Stimulated activated CD8-positive, alpha-beta memory T cell treated with anti-CD3 and anti-CD28 coated beads, Interleukin-12 subunit alpha, Interleukin-12 subunit beta, amount 100 ng/mL, for 1 hour (primary cell): Measurements from ENCODE around the gene FBXO8.

Experiments
- DNase-seq: peaks from one replicate; pipeline ENCODE4 v3.0.0-alpha.2; 2020; ENCODE audit warnings: low read depth

FBXO8 gene

GRCh38 chr4:174245714-174246113 is 37.8 kb downstream of the FBXO8 start:
- DNase-seq: no peak

DNA sequence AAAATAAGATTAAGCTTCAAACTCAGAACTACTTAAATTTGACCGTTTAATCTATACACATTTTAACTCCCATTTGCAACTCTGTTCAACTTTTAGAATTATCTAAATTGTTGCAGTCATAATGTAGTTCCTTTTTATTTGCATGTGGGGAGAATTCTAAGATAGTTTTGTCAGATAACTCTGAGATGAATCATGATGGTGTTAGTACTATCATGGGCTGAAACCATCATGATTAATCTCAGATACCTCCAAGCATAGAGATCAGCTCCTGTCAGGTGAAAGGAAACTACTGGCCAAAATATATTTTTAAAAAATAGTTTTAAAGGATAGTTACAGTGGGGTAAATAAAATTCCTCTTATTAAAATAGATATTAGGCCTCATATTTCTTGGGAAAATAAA is 39.0 kb downstream of the FBXO8 start:
- DNase-seq: no peak

GRCh38 chr4:174241162-174241561 is 42.3 kb downstream of the FBXO8 start:
- no peak for DNase-seq

DNA sequence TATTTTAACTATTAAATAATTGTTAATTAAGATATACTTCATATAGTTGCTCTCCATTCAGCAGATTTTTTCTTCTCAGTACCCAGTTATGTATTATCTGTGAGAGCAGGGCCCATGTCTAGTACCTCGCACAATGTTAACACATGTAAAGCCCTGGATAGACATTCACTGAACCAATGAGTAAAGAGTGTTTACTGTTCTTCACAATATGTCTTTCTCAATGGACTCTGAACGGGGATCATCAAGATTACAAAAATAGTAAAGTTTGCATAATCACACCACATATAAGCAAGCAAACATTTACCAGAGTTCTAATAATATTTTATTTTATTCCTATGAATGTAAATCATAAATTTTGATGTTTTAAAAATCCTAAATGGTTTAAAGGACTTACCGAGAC is 47.1 kb downstream of the FBXO8 start:
- no peak for DNase-seq

DNA sequence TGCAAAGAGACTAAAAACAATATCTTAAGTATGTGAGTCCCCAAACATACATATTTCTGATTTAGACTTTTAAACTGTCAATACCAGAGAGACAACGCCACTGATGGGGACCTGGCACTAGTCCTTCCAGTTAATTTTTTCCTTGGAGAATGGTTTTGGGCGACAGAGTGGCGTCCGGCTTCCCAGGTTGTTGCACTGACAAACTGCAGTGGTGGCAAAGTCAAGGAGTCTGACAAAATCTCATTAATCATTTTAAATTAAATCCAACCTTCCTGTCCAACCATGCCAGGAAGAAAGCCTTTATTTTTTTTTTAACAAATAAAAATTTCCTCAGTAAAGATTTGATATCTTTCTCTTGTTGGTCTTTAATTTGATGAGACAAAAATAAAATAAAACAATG is 52.8 kb downstream of the FBXO8 start:
- no peak for DNase-seq

- DNase-seq: no peak
Observed at GRCh38 chr4:174230148-174230547, 53.3 kb downstream of the FBXO8 start.

GRCh38 chr4:174228988-174229387 is 54.5 kb downstream of the FBXO8 start:
- no peak for DNase-seq

DNA sequence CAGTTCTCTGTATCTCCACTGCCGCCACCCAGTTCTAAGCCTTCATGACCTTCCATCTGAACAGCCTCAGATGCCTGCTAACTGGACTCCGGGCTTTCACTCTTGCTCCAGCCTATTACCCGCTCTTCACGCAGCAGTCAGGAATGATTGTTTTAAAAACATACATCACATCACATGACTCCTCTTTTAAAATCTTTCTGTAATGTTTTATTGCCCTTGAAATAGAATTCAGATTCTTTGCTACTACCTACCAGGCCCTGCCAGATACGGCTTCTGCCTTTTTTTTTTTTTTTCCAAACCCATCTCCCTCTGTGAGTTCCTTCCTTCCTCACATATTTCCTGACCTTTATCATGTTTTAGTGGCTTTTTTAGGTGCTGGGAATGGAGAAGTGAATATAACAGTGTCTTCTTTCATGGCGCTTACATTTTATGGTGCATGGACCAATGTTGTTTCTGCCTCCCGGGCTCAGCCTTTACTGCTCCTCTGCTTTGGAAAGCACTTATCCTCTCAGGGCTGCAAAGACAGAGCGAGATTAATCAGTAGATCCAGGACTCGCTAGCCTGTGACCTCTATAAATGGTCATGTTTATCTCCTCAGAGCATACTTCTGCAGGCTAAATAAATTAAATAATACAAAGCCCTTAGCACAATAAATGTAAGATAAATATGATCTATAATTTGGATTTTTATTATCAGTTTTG is 58.0 kb downstream of the FBXO8 start:
- DNase-seq: no peak

GRCh38 chr4:174224550-174224949 is 58.9 kb downstream of the FBXO8 start:
- no peak for DNase-seq

DNA sequence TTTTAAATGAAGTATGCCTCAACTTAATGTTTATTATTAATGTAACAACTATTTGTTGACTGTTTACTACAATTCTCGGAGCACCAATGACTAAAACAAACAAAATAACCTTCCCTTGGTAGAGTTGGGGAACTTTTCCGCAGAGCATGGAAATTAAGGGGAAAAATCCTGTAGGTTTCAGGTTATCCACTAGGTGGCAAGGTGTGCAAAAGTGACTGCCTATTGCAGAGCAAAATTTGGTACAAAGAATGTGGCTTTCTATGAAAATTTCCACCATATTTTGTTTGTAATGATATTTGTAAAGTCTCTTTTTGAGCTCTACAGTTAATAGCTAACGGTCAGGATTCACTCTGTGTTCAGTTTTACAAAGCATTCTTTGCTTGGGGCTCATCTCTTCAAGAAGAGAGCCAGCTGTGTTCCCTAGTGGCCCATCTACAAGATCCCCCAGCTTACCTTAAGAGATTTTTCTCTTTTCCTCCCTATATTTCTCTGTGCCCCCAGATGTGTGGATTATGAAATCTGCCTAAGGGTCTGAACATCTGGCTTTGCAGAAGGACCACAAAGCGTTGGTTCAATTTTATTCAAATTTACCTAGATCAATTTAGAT is 61.1 kb downstream of the FBXO8 start:
- no peak for DNase-seq

DNA sequence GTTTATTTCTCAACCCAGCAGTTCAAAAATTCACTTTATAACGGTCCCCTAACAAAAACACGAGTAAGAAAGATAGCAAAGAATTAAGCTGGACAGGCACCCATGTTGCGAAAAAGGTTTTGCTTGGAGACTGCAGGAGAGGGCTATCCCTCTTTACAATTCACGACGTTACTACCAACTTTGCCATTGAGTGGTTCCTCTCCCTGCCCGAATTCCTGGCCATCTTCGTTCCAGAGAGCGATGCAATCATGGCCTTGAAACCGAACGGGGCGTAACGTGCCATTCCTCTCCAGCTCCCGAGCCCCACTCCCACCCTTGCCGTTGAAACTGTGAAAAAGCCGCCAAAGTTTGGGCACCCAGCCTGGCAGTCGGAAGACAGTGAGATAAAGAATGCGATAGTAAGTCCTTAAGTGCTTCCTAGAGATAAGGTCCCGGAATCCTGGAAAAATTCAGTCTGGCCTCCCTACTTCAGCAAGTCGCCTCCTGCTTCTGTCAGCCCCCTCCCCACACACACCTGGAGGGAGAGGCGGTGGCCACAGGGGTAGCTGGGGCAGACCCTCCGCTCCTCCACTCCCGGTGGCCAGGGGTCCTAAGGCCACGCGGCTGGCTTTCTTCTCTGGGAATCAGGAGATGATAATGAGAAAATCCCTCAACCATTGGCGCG is 65.2 kb downstream of the FBXO8 start:
- no peak for DNase-seq

GRCh38 chr4:174217273-174218126 is 66.0 kb downstream of the FBXO8 start:
- no peak for DNase-seq

DNA sequence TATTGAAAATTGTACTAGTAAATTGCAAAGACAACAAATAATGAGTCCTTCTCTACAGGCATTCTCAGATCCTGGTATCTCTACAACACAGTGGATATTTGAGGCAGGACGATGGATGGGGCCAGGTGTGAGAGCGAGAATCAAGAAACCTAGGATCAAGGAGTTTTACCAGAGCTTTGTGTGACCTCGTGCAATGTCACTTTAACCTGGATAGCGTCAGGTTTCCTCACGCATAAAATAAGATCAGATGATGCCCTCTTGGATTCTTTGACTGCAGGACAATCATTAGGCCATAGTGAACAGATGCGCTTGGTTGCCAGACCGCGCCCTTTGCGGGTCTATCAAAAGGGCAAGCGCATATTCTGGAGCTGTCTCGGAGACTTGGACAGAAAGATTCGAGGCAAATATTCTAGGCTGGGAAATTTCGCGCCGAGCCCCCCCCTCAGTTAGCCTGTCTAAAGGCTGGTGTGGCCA is 66.6 kb downstream of the FBXO8 start:
- no peak for DNase-seq

DNA sequence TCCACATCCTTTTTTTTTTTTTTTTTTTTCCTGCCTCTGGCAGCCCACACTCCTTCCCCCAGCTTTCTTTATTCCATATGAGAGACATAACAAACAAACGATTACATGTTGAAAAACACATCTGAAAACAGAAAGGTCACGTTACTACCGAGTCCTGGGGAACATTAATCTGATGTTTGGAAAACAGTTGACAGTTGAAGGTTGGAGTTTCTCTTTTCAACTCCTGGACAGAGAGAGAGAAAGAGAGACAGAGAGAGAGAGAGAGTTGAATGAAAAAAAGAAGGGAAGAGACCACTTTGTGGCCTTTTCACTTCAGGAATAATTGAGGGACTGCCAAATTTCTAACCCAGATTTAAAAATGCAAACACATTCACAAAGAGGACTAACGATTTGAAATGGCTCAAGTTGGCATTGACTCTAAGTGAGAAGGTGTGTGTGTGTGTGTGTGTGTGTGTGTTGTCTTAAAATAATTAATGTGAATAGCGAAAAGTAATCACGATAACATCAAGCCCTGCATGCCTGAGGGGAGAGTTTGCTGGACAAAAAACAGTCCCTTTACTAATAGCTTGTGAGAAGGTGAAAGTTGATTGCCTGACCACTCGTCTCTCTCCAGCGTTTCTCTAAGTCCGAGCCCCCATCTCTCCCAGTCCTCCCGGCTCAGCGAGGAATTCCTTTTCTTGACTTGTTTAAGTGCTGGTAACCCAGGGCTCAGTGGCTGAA is 67.3 kb downstream of the FBXO8 start:
- no peak for DNase-seq

DNA sequence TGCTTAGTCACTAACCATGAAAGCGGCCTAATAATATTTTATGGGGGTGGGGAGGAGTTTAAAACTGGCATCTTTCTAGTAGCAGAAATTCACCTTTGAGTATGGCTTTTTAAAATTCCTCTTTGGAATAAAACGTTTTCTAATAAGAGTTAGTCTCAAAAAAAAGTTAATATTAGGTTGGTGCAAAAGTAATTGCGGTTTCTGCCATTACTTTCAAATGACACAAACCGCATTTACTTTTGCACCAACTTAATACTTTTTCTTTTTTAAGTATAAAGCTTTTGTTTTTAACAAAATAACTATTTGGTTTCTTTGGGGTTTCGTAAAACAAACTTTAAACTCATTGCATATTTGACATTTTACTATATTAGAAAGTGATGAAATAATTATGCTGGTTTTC is 68.4 kb downstream of the FBXO8 start:
- DNase-seq: no peak

GRCh38 chr4:174214101-174214878 is 69.2 kb downstream of the FBXO8 start:
- DNase-seq: no peak

DNA sequence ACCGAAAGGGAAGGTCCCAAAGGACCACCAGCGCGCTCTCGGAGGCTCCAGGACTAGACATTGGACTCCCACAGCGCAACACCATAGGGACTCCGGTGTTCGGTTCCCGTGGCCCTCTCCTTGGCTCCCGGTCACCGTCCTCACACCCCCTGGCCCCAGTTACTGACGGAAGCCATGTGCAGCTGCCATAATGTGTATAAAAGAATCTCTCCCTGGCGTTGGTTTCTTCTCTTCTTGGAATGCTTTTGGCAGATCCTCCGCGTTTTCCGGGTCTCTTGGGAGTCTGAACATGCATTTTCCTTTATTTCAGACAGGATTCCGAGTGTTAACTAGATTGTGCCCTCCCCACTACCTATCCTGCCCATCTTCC is 69.8 kb downstream of the FBXO8 start:
- no peak for DNase-seq

- no peak for DNase-seq
Observed at GRCh38 chr4:174212061-174212460, 71.4 kb downstream of the FBXO8 start.

DNA sequence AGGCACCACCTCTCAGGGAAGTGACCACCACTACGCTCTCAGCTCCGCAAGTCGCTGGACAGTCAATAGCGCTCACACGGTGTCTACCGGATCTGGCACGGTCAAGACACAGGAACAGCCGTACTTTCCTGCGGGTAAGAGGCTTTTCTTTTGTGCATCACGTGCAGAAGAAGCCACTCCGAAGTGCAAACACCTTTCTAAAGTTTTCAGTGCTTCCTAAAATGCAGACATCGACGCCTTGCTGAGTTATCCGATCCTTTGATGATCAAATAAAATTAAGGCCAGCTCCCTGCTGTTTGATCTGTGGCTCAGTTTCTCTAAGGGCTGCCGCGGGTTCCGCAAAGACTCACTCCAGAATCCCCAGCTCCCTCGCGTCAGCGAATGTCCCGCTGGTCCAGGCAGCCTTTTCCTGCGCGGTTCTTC is 71.8 kb downstream of the FBXO8 start:
- DNase-seq: no peak

DNA sequence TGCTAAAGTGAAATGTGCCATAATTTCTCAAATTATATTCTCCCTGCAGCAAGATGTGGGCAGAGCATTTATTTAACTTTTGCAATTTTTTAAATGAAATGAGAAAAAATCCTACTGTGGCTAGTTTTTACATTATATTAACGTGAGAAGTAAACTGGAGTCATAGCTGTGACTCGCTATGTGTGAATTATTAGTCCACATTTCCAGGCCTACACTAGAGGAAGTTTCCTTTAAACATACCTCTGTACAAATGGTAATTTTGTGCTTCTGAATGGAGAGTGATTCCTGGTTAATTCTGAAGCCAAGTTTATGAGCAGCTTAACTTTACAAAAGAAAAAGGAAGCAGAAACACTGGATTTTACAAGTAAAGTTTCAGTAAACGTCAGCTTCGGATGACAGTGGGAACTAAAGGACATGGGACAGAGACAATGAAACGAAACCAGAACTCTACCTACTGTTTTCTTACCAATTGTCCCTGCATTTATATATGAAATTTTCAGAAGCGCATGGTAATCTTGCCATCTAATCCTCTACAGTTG is 72.4 kb downstream of the FBXO8 start:
- no peak for DNase-seq

GRCh38 chr4:174210354-174210753 is 73.1 kb downstream of the FBXO8 start:
- DNase-seq: no peak
